ENCODE measurements around the gene ZNF530.

Gene ZNF530

DNA sequence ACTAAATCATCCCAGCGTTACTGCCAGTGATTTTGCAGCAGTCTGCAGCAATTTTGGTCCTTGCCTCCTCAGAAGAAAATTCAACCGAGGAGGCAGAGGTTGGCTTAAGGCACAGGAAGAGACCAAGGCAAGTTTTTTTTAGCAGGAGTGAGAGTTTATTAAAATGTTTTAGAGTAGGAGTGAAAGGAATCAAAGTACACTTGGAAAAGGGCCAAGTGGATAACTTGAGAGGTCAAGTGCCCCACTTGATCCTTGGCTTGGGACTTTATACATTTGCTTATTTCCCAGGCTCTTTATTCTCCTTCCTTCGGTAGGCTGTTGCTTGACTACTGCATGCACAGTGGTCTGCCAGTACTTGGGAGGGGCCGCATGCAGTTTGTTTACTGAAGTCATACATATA is 11.4 kb downstream of the ZNF530 start:
- ChIA-PET POLR2A (no interaction called here), CTCF (no interaction called here)

GRCh38 chr19:57613941-57614743 is 14.5 kb downstream of the ZNF530 start, which contains the start of gene ZNF134:
Gene ZNF134, plus strand, starts transcription at chr19:57614242. Its CDS starts 5,227 bp downstream, at chr19:57619469.
- ChIA-PET POLR2A (interaction anchor here (1.0 kb wide), 2 partner anchors 8 to 19 kb away, joined by 3 to 5 read pairs; partner anchors contain the start of gene ZNF211), CTCF (no interaction called here)
- DNase-seq (ENCODE audit: extremely low spot score): peak; percentile 93
- TF ChIP-seq L3MBTL2 (conservative IDR thresholded peaks at IDR 0.05) (peak; percentile 68), TARDBP (IDR thresholded peaks at IDR 0.05) (no peak), SP1 (IDR thresholded peaks at IDR 0.05) (no peak), NFRKB (IDR thresholded peaks at IDR 0.05) (peak; percentile 47; the same call in 1 of the 2 replicates), PKNOX1 (IDR thresholded peaks at IDR 0.05) (no peak), SUZ12 (IDR thresholded peaks at IDR 0.05) (no peak), BHLHE40 (IDR thresholded peaks at IDR 0.05; ENCODE audit: borderline replicate concordance) (no peak), ELF4 (IDR thresholded peaks at IDR 0.05) (peak; percentile 35; the same call in 1 of the 2 replicates)

More for the DNA sequence above, 11.4 kb downstream of the ZNF530 start:
- no peak for TF ChIP-seq L3MBTL2 (conservative IDR thresholded peaks at IDR 0.05)
- TF ChIP-seq CTBP1 (IDR thresholded peaks at IDR 0.05; ENCODE audit: borderline replicate concordance): no peak
- TF ChIP-seq NFRKB (IDR thresholded peaks at IDR 0.05): no peak
- TF ChIP-seq LEF1 (IDR thresholded peaks at IDR 0.05; ENCODE audit: borderline replicate concordance): no peak
- TF ChIP-seq ZNF384 (IDR thresholded peaks at IDR 0.05): no peak
- no peak for TF ChIP-seq BHLHE40 (IDR thresholded peaks at IDR 0.05; ENCODE audit: borderline replicate concordance)
- TF ChIP-seq ARNT (IDR thresholded peaks at IDR 0.05): no peak
- no peak for TF ChIP-seq FOXK2 (IDR thresholded peaks at IDR 0.05)
- no peak for DNase-seq (ENCODE audit: extremely low spot score)

DNA sequence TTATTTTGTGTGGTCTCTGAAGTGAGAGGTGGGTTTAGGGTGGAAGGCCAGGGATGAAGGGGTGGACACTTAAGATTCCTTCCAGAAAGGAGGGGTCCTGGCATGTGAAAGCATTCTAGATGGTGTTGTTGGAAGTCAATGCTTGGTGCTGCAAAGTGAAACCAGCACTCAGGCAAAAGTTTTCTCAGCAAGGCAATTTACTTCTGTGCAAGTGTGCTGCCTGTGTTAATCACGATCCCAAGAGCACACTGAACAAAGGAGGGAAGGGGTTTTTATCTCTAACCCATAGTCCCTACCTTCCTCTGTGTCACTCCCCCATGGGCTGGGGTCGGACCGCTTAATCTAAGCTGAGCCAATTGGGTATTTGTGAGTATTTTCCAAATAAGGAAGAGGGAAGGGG is 15.7 kb downstream of the ZNF530 start:
- no peak for DNase-seq (ENCODE audit: extremely low spot score)
- POLR2A ChIA-PET: no interaction called here
- CTCF ChIA-PET: no interaction called here
- TF ChIP-seq FOXM1 (IDR thresholded peaks at IDR 0.05; ENCODE audit: borderline replicate concordance) (no peak), SP1 (IDR thresholded peaks at IDR 0.05) (no peak), LEF1 (IDR thresholded peaks at IDR 0.05; ENCODE audit: borderline replicate concordance) (no peak)

GRCh38 chr19:57620673-57621348 is 21.1 kb downstream of the ZNF530 start:
- ChIA-PET POLR2A (no interaction called here), CTCF (no interaction called here)
- TF ChIP-seq ZNF384 (IDR thresholded peaks at IDR 0.05) (no peak), SUZ12 (IDR thresholded peaks at IDR 0.05) (no peak), LEF1 (IDR thresholded peaks at IDR 0.05; ENCODE audit: borderline replicate concordance) (no peak), FOXM1 (IDR thresholded peaks at IDR 0.05; ENCODE audit: borderline replicate concordance) (no peak), L3MBTL2 (conservative IDR thresholded peaks at IDR 0.05) (no peak), NFRKB (IDR thresholded peaks at IDR 0.05) (0 out of 2 replicates have a peak, but pooled peaks have one; percentile 36)
- no peak for DNase-seq (ENCODE audit: extremely low spot score)

- no peak for TF ChIP-seq SUZ12 (IDR thresholded peaks at IDR 0.05)
- TF ChIP-seq NFRKB (IDR thresholded peaks at IDR 0.05): no peak
- TF ChIP-seq FOXM1 (IDR thresholded peaks at IDR 0.05; ENCODE audit: borderline replicate concordance): no peak
- TF ChIP-seq ARNT (IDR thresholded peaks at IDR 0.05): no peak
- no peak for TF ChIP-seq CTBP1 (IDR thresholded peaks at IDR 0.05; ENCODE audit: borderline replicate concordance)
- no peak for TF ChIP-seq ZNF384 (IDR thresholded peaks at IDR 0.05)
- no peak for TF ChIP-seq BHLHE40 (IDR thresholded peaks at IDR 0.05; ENCODE audit: borderline replicate concordance)
- no peak for TF ChIP-seq HDGF (IDR thresholded peaks at IDR 0.05; ENCODE audit: borderline replicate concordance)
- no peak for TF ChIP-seq TARDBP (IDR thresholded peaks at IDR 0.05)
- no peak for TF ChIP-seq L3MBTL2 (conservative IDR thresholded peaks at IDR 0.05)
- TF ChIP-seq PKNOX1 (IDR thresholded peaks at IDR 0.05): no peak
- no peak for TF ChIP-seq SP1 (IDR thresholded peaks at IDR 0.05)
- no peak for TF ChIP-seq FOXA1 (IDR thresholded peaks at IDR 0.05)
- no peak for TF ChIP-seq FOXK2 (IDR thresholded peaks at IDR 0.05)
- TF ChIP-seq LEF1 (IDR thresholded peaks at IDR 0.05; ENCODE audit: borderline replicate concordance): no peak
- no peak for TF ChIP-seq ELF4 (IDR thresholded peaks at IDR 0.05)
- ChIA-PET POLR2A (no interaction called here), CTCF (no interaction called here)
- no peak for DNase-seq (ENCODE audit: extremely low spot score)
Measured at GRCh38 chr19:57623091-57623490, 23.4 kb downstream of the ZNF530 start.

- TF ChIP-seq HDGF (IDR thresholded peaks at IDR 0.05; ENCODE audit: borderline replicate concordance) (no peak), CTBP1 (IDR thresholded peaks at IDR 0.05; ENCODE audit: borderline replicate concordance) (no peak), FOXK2 (IDR thresholded peaks at IDR 0.05) (no peak), FOXA1 (IDR thresholded peaks at IDR 0.05) (no peak), PKNOX1 (IDR thresholded peaks at IDR 0.05) (peak; percentile 98), ZNF384 (IDR thresholded peaks at IDR 0.05) (no peak), NFRKB (IDR thresholded peaks at IDR 0.05) (no peak), ARNT (IDR thresholded peaks at IDR 0.05) (no peak), BHLHE40 (IDR thresholded peaks at IDR 0.05; ENCODE audit: borderline replicate concordance) (no peak), L3MBTL2 (conservative IDR thresholded peaks at IDR 0.05) (0 out of 2 replicates have a peak, but pooled peaks have one; percentile 3), SP1 (IDR thresholded peaks at IDR 0.05) (no peak), TARDBP (IDR thresholded peaks at IDR 0.05) (no peak), ELF4 (IDR thresholded peaks at IDR 0.05) (peak; percentile 74), SUZ12 (IDR thresholded peaks at IDR 0.05) (no peak)
- POLR2A ChIA-PET: interaction anchor here (0.5 to 1.2 kb wide), 6 partner anchors 19 to 369 kb away, joined by 3 to 9 read pairs (median 4); partner anchors contain the start of genes ZNF134, ZNF551 and ZNF606
- peak; percentile 92 for DNase-seq (ENCODE audit: extremely low spot score)
- CTCF ChIA-PET: no interaction called here
Measured at GRCh38 chr19:57632987-57633831, 33.5 kb downstream of the ZNF530 start, which contains the start of gene ZNF211. Gene ZNF211, plus strand, starts transcription at chr19:57633168. Its CDS starts 179 bp downstream, at chr19:57633347.

Measured in HEK293T (cell line).